ENCODE measurements around the gene ZSCAN32.

The ZSCAN32 gene

GRCh38 chr16:3355589-3355988 lies 45.2 kb downstream of the ZSCAN32 start, which contains the start of gene OR2C1:
Gene OR2C1 (plus strand): TSS chr16:3355889. CDS start chr16:3355941, 52 bp downstream.
- no peak for DNase-seq

- no peak for DNase-seq
These were observed 51.6 kb downstream of the ZSCAN32 start for GRCh38 chr16:3349175-3349574.

GRCh38 chr16:3348547-3349167 lies 52.1 kb downstream of the ZSCAN32 start:
- no peak for DNase-seq

GRCh38 chr16:3347586-3347985 lies 53.2 kb downstream of the ZSCAN32 start:
- DNase-seq = no peak

GRCh38 chr16:3346041-3346440 lies 54.8 kb downstream of the ZSCAN32 start:
- no peak for DNase-seq

All from DMS79 (cell line).